DMS153 treated with DMSO at 0.1 percent for 48 hours (cell line): ENCODE measurements around the gene SAMD4A.

Experiments used
- DNase-seq: peaks from one replicate; lab custom pipeline; 2025; ENCODE audit not compliant: unreplicated experiment; lab: John Stamatoyannopoulos, UW

SAMD4A gene

DNA sequence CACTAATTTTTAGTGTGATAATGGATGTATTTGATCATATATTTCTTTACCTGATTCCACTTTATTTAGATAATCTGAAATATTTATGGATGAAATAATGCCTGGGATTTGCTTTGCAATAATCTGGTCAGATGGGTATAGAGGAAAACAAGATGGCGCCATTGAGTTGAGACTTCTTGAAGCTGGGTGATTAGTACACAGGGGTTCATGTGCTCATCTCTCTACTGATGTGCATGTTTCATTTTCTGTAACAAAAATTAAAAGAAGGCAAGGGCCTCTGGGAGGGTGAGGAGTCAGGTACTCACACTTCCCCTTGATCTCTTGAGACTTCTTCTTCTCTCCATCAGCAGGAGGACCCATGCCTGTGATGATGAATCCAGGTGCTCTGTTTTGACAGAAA lies 273.9 kb downstream of the SAMD4A start:
- no peak for DNase-seq
